ENCODE measurements around the gene COLEC11.
A peak's percentile ranks its signal among the peaks of the same experiment; 100 is the strongest.
"Not testable (repeated sequence)": the region's sequence is repeated elsewhere in the genome, so short reads cannot be mapped to it uniquely, and the experiment has no call there.

COLEC11 gene

DNA sequence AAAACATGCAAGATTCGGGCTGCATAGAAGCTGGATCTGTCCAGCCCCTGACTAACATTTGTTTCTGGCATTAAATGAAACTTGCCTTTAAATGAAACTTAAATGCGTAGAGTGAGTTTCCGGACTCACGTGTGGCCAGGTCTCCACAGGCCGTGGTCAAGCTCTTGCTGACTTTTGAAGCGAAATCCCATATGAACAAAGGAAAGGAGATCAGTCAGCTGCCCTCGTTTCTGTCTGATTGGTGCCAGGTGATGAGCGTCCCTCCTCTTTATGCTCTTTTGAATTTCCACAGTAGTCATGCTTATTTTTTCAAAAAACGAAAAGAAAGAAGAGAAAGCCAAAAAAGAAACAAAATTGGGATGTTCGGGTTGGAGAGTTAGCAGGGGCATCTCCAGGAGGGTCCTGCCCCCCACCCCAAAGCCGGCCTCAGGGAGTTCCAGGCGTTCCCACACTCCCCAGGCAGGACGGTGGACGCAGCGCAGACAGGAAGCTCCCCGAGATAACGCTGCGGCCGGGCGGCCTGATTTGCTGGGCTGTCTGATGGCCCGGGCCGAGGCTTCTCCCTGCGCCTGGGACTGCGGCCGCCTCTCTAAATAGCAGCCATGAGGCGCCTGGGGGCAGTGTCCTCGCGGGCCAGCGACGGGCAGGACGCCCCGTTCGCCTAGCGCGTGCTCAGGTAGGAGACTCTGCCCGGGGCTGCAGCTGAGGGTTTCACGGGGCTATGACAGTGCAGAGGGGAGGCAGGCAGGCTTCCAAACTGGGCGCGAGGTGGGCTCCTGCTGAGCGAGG, at the start of gene COLEC11:
COLEC11 (plus strand) TSS at position 620 of the 789 bp plus-strand sequence. CDS start 9,229 bp downstream, outside the sequence.
- H3K9ac ChIP-seq (ENCODE audit: low read length) = no peak within 1 kb of the TSS
- H3K27me3 ChIP-seq (ENCODE audit: control insufficient read depth in 1 of 2, insufficient read depth in 2 of 2, low read length in 2 of 2) = no peaks in the 10 kb centered on the region
- H3K4me3 ChIP-seq (ENCODE audit: low read depth in 1 of 2, low read length in 2 of 2) = no peak within 1 kb of the TSS
- H3K36me3 ChIP-seq (ENCODE audit: insufficient read depth, low read length) = no peaks in the 10 kb centered on the region
- no peaks in the 10 kb centered on the region for H3K9me3 ChIP-seq (ENCODE audit: low read length)
- H3K4me1 ChIP-seq (ENCODE audit: insufficient read depth, low read length) = no peaks in the 10 kb centered on the region
- no peak within 1 kb of the TSS for H3K27ac ChIP-seq (ENCODE audit: low read depth, low read length)

DNA sequence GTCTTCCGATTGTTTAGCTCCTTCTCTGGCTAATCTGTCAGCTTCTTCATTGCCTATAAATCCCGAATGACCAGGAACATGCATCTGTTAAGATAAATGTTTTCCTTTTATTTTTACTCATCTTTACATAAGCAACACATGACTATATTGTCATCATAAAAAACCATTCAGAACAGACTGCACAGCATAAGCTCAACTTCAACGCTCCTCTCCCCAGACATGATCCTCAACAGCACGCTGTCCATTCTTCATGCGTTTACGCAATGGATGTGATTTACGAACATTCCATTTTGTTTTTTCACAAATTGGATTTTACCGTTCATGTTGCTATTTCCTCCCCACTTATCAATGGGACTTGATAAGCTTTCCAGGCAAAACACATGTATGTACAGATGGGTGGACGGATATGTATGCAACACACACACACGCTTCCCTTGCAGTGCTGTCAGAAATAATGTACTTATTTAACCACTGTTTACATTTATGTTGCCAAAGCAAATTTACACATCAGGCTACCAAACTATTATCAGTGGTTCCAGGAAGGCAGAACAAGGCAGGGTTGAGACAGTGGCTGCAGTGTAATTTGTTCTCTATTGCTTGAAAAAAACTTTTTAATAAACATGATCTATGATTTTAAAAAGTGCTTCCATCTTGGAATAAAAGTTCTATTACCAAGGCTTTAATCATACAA, 49.0 kb upstream of the COLEC11 start:
- Histone ChIP-seq H3K4me1 (ENCODE audit: insufficient read depth, low read length) (no peaks in the 10 kb centered on the region), H3K9me3 (ENCODE audit: low read length) (no peaks in the 10 kb centered on the region), H3K9ac (ENCODE audit: low read length) (no peak overlapping the region), H3K36me3 (ENCODE audit: insufficient read depth, low read length) (peaks cover 94% of the 10 kb centered on the region), H3K27ac (ENCODE audit: low read depth, low read length) (no peak overlapping the region), H3K4me3 (ENCODE audit: low read depth in 1 of 2, low read length in 2 of 2) (no peak overlapping the region), H3K27me3 (ENCODE audit: control insufficient read depth in 1 of 2, insufficient read depth in 2 of 2, low read length in 2 of 2) (no peaks in the 10 kb centered on the region)

DNA sequence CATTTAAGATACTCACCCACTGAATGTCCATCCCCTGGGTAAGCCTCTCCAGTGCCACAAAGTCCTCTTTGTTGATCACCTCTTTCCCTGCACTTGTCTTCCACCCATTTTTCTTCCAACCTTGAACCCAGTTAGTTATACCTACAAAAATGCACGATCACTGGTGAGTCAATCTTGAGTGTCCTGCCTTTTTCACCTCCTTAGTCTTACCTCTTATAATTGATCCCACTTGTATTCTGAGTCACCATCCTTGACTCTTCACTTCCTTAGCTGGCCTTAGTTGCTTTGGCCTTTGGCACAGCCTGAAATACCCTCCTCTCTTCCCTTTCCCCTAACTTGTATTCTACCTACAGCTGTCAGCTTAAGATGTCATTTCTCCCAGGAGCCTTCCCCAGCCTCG, 47.0 kb upstream of the COLEC11 start:
- Histone ChIP-seq H3K9me3 (ENCODE audit: low read length) (no peaks in the 10 kb centered on the region), H3K9ac (ENCODE audit: low read length) (no peak overlapping the region), H3K36me3 (ENCODE audit: insufficient read depth, low read length) (peaks cover 89% of the 10 kb centered on the region), H3K27me3 (ENCODE audit: control insufficient read depth in 1 of 2, insufficient read depth in 2 of 2, low read length in 2 of 2) (no peaks in the 10 kb centered on the region), H3K27ac (ENCODE audit: low read depth, low read length) (no peak overlapping the region), H3K4me3 (ENCODE audit: low read depth in 1 of 2, low read length in 2 of 2) (no peak overlapping the region), H3K4me1 (ENCODE audit: insufficient read depth, low read length) (no peaks in the 10 kb centered on the region)

DNA sequence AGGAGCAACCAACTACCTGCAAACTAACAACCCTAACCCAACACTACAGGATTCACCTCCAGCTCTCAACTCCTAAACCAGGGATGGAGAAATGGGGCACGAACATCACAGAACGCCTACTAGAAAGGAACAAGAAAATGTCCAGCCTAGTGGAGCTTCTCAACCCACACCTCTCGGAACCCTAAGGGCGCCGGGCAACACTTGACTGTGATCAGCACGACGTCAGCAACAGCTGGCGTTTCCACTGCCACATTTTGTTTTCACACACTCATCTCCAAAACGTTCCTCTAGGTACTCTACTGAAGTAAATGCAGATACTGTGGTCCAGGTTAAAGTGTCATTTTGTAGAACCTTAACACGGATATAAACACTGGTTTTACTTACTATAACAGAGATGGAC, 41.0 kb upstream of the COLEC11 start:
- no peaks in the 10 kb centered on the region for H3K27me3 ChIP-seq (ENCODE audit: control insufficient read depth in 1 of 2, insufficient read depth in 2 of 2, low read length in 2 of 2)
- H3K4me3 ChIP-seq (ENCODE audit: low read depth in 1 of 2, low read length in 2 of 2) = no peak overlapping the region
- H3K9me3 ChIP-seq (ENCODE audit: low read length) = no peaks in the 10 kb centered on the region
- peaks cover 53% of the 10 kb centered on the region for H3K36me3 ChIP-seq (ENCODE audit: insufficient read depth, low read length)
- H3K4me1 ChIP-seq (ENCODE audit: insufficient read depth, low read length) = peaks cover 11% of the 10 kb centered on the region
- no peak overlapping the region for H3K9ac ChIP-seq (ENCODE audit: low read length)
- no peak overlapping the region for H3K27ac ChIP-seq (ENCODE audit: low read depth, low read length)

DNA sequence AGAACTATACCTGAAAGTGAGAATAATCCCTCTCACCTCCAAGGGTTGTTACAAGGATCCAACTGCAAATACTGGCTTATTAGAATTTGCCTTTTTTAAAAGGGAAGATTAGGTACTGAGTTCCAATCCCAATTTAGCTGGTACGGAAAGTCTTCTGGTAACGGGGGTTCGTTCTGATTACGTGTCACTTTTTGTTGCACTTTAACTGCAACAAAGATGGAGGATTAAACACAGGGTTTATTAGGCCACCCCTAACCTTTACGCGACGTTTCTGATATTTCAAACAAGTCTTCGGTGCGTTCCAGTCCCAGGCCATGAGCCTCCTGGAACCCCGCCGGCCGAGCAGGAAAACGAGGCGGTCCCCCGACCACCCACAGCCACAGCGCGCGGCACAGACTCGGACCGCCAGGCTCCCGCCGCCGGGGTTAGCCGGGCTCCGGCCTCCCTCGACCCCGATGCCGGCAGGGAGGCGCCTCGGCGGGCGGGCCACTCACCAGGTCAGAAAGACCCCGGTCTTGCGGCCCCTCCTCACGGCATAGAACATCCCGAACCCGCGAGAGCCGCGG, 37.2 kb upstream of the COLEC11 start:
- Histone ChIP-seq H3K9ac (ENCODE audit: low read length) (peak overlapping the region; percentile 99), H3K27ac (ENCODE audit: low read depth, low read length) (peak overlapping the region; percentile 87), H3K9me3 (ENCODE audit: low read length) (no peaks in the 10 kb centered on the region), H3K4me3 (ENCODE audit: low read depth in 1 of 2, low read length in 2 of 2) (peak overlapping the region; percentile 91 to 97), H3K36me3 (ENCODE audit: insufficient read depth, low read length) (peaks cover 22% of the 10 kb centered on the region), H3K27me3 (ENCODE audit: control insufficient read depth in 1 of 2, insufficient read depth in 2 of 2, low read length in 2 of 2) (no peaks in the 10 kb centered on the region), H3K4me1 (ENCODE audit: insufficient read depth, low read length) (peaks cover 16% of the 10 kb centered on the region)

DNA sequence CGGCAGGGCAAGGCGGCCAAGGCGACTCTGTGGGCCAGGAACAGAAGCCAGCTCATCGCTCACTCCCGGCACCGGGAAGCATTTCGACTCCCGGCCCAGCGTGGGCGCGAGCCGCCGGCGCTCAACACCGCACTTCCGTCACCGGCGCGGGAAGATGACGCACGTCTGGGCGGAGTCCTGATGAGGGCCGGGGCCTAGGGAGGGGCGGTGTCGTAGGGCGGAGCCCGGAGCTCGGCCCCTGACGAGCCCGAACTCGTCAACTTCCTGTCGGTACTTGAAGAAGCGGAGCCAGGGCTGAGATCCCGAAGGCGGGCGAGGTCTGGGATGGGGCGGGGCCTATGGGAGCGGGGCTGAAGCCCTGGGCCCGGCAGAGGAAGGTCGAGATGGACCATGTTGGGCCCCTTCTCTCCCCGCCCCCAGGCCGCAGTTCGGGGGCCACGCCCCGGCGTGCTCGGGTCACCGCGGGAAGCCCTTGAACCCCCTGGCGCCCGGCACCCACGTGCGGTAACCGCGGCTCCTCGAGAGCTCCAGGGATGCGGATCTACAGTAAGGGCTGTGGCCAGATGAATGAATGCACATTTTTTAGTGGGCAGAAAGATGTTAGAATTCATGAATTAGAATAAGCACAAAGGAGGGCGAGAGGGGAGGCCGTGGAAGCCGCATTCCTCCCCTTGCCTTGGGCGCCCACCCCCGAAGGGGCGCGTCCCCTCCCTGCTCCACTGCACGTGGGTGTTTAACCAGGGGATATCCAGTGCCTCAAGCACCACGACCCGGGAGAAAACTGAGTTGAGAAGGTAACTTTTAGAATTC, 36.5 kb upstream of the COLEC11 start, which contains the start of gene RNASEH1:
RNASEH1 (minus strand) TSS at position 129 of the 810 bp plus-strand sequence; CDS start at position 56, 73 bp downstream.
- Histone ChIP-seq H3K9ac (ENCODE audit: low read length) (peak within 1 kb of the TSS; percentile 99), H3K36me3 (ENCODE audit: insufficient read depth, low read length) (peaks cover 22% of the 10 kb centered on the region), H3K4me3 (ENCODE audit: low read depth in 1 of 2, low read length in 2 of 2) (peak within 1 kb of the TSS; percentile 91 to 97), H3K27me3 (ENCODE audit: control insufficient read depth in 1 of 2, insufficient read depth in 2 of 2, low read length in 2 of 2) (no peaks in the 10 kb centered on the region), H3K27ac (ENCODE audit: low read depth, low read length) (peak within 1 kb of the TSS; percentile 87), H3K4me1 (ENCODE audit: insufficient read depth, low read length) (peaks cover 16% of the 10 kb centered on the region), H3K9me3 (ENCODE audit: low read length) (no peaks in the 10 kb centered on the region)

DNA sequence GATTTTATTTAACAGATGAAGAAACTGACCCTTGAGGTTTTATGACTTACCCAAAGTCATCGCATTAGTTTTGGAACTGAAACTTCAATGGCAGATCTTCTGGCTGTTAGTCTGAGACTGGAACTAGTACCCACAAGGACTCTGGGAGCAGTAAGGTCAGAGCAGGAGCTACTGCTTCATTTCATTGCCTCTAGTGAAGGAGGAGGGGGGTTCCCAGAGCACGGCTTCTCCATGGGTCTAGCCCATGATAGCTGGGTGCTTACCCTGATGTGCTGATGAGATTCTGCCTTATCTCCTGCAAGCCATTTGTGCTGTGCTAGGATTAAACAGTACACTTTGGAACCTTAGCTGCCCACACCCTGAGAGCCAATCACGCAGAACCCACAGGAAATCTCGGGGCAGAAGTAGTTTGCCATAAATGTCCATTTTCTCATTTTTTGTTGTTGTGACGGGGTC, 31.4 kb upstream of the COLEC11 start:
- Histone ChIP-seq H3K27ac (ENCODE audit: low read depth, low read length) (no peak overlapping the region), H3K36me3 (ENCODE audit: insufficient read depth, low read length) (no peaks in the 10 kb centered on the region), H3K9me3 (ENCODE audit: low read length) (no peaks in the 10 kb centered on the region), H3K4me3 (ENCODE audit: low read depth in 1 of 2, low read length in 2 of 2) (no peak overlapping the region), H3K27me3 (ENCODE audit: control insufficient read depth in 1 of 2, insufficient read depth in 2 of 2, low read length in 2 of 2) (no peaks in the 10 kb centered on the region), H3K9ac (ENCODE audit: low read length) (no peak overlapping the region), H3K4me1 (ENCODE audit: insufficient read depth, low read length) (peaks cover 5% of the 10 kb centered on the region)

DNA sequence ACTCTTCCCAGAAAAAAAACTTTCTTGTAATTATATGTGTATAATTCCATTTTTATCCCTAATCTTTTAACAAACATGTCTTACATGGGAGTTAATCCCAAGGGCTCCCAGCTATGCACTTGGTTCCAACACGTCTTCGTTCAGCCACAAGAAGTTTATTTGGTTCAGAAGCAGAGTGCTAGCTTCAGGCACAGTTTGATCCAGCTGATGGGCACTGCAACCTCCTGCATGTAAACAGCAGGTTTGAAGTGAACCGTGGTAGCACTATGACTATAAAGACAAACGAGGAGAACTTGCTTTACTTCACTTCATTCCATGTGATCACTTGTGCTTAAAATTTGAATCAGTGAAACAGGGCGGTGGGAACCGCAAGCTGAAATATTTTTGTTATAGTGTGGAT, 29.8 kb upstream of the COLEC11 start:
- Histone ChIP-seq H3K9ac (ENCODE audit: low read length) (no peak overlapping the region), H3K4me3 (ENCODE audit: low read depth in 1 of 2, low read length in 2 of 2) (no peak overlapping the region), H3K4me1 (ENCODE audit: insufficient read depth, low read length) (no peaks in the 10 kb centered on the region), H3K27ac (ENCODE audit: low read depth, low read length) (no peak overlapping the region), H3K36me3 (ENCODE audit: insufficient read depth, low read length) (no peaks in the 10 kb centered on the region), H3K27me3 (ENCODE audit: control insufficient read depth in 1 of 2, insufficient read depth in 2 of 2, low read length in 2 of 2) (no peaks in the 10 kb centered on the region), H3K9me3 (ENCODE audit: low read length) (no peaks in the 10 kb centered on the region)

DNA sequence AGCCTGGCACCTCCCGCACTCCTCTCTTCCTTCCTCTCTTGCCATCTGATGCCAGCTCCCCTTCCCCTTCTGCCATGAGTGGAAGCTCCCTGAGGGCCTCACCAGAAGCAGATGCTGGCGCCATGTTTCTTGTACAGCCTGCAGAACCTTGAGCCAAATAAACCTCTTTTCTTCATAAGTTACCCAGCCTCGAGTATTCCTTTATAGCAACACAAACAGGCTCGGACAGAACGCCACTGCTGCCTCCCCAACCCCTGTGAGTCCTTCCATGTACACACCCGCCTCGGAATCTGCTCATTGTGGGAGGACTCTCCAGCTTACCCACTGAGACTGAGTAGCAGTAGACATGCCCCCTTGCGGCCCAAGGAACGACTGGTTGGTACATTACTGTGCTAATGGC, 28.1 kb upstream of the COLEC11 start:
- H3K4me3 ChIP-seq (ENCODE audit: low read depth in 1 of 2, low read length in 2 of 2) = no peak overlapping the region
- no peaks in the 10 kb centered on the region for H3K27me3 ChIP-seq (ENCODE audit: control insufficient read depth in 1 of 2, insufficient read depth in 2 of 2, low read length in 2 of 2)
- no peaks in the 10 kb centered on the region for H3K4me1 ChIP-seq (ENCODE audit: insufficient read depth, low read length)
- no peaks in the 10 kb centered on the region for H3K9me3 ChIP-seq (ENCODE audit: low read length)
- no peak overlapping the region for H3K9ac ChIP-seq (ENCODE audit: low read length)
- no peaks in the 10 kb centered on the region for H3K36me3 ChIP-seq (ENCODE audit: insufficient read depth, low read length)
- no peak overlapping the region for H3K27ac ChIP-seq (ENCODE audit: low read depth, low read length)

DNA sequence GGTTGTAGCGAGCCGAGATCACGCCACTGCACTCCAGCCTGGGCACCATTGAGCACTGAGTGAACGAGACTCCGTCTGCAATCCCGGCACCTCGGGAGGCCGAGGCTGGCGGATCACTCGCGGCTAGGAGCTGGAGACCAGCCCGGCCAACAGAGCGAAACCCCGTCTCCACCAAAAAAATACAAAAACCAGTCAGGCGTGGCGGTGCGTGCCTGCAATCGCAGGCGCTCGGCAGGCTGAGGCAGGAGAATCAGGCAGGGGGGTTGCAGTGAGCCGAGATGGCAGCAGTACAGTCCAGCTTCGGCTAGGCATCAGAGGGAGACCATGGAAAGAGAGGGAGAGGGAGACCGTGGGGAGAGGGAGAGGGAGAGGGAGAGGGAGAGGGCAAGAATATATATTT, 25.3 kb upstream of the COLEC11 start:
- H3K4me3 ChIP-seq (ENCODE audit: low read depth in 1 of 2, low read length in 2 of 2); H3K9me3 ChIP-seq (ENCODE audit: low read length); H3K27ac ChIP-seq (ENCODE audit: low read depth, low read length); H3K4me1 ChIP-seq (ENCODE audit: insufficient read depth, low read length); H3K27me3 ChIP-seq (ENCODE audit: control insufficient read depth in 1 of 2, insufficient read depth in 2 of 2, low read length in 2 of 2); H3K36me3 ChIP-seq (ENCODE audit: insufficient read depth, low read length); H3K9ac ChIP-seq (ENCODE audit: low read length): not testable (repeated sequence)

DNA sequence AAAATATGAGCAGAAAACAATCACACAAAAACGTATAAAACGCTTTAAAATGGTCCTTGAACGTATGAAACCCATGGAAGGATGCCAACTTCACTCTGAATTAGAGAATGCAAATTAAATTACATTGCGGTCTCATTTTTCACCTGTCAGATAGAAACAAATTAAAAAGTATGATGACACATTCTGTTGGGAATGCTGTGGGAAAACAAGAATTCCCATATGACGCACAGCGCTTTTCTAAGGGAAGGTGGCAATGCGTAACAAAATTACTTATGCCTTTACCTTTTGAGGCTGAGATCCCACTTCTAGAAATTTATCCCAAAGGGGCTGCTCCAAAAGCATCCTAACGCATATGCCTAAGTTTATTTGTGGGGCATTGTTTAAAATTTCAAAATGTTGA, 23.6 kb upstream of the COLEC11 start:
- H3K36me3 ChIP-seq (ENCODE audit: insufficient read depth, low read length) = no peaks in the 10 kb centered on the region
- no peak overlapping the region for H3K4me3 ChIP-seq (ENCODE audit: low read depth in 1 of 2, low read length in 2 of 2)
- no peak overlapping the region for H3K9ac ChIP-seq (ENCODE audit: low read length)
- H3K27me3 ChIP-seq (ENCODE audit: control insufficient read depth in 1 of 2, insufficient read depth in 2 of 2, low read length in 2 of 2) = no peaks in the 10 kb centered on the region
- no peaks in the 10 kb centered on the region for H3K9me3 ChIP-seq (ENCODE audit: low read length)
- H3K4me1 ChIP-seq (ENCODE audit: insufficient read depth, low read length) = peaks cover 6% of the 10 kb centered on the region
- H3K27ac ChIP-seq (ENCODE audit: low read depth, low read length) = no peak overlapping the region

Measured in muscle layer of colon (tissue), 2 donors.